ENCODE data around the gene DAZ3. TPM values are rescaled to one million over a fixed set of nuclear protein-coding genes. Genes with fewer than 3 reads are reported as not detected.
"Not testable (repeated sequence)": the region's sequence is repeated elsewhere in the genome, so short reads cannot be mapped to it uniquely, and the experiment has no call there.

DAZ3 gene, protein sequence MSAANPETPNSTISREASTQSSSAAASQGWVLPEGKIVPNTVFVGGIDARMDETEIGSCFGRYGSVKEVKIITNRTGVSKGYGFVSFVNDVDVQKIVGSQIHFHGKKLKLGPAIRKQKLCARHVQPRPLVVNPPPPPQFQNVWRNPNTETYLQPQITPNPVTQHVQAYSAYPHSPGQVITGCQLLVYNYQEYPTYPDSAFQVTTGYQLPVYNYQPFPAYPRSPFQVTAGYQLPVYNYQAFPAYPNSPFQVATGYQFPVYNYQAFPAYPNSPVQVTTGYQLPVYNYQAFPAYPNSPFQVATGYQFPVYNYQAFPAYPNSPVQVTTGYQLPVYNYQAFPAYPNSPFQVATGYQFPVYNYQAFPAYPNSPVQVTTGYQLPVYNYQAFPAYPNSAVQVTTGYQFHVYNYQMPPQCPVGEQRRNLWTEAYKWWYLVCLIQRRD
- total RNA-seq (2022) = not detected in 2 replicates
- not detected for Bru-seq, nascent RNA
- not detected for BruChase-seq, experiment 1, labeled RNA remaining after a 6-hour chase
- BruChase-seq, experiment 2, labeled RNA remaining after a 2-hour chase = not detected
- long read RNA-seq = 0 reads

DNA sequence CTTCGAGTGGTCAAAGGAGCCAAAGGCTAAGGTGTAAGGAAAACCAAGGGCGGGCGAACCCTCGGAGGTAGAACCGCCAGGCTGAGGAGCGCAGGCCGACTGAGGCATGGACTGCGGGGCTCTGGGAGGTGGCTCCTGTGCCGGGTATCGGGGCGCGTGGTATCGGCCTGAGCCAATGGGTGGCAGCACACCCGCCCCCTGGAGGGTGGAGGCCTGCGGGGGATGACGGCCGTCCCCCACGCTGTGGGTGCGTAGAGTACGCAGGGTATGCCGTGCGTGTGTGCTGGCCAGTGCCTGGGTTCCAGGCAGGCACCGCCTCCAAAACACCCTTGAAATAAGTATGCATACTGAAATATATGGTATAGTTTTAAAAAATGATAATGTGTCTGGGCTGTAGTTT lies at the start of gene DAZ3:
Gene DAZ3, minus strand, starts transcription at position 101 of the 400 bp plus-strand sequence. CDS start 208 bp downstream, outside the sequence.
- H3K9me3 Mint-ChIP-seq (ENCODE audit: unreplicated experiment); DNase-seq (ENCODE audit: unreplicated experiment); H3K4me1 Mint-ChIP-seq (ENCODE audit: insufficient read depth, unreplicated experiment); H3K4me3 Mint-ChIP-seq (ENCODE audit: unreplicated experiment); H3K36me3 Mint-ChIP-seq (ENCODE audit: insufficient read depth, unreplicated experiment); H3K27ac Mint-ChIP-seq (ENCODE audit: low read depth, unreplicated experiment); BruUV-seq (replicated peaks); CTCF ChIA-PET; H3K27me3 Mint-ChIP-seq (ENCODE audit: insufficient read depth, unreplicated experiment); POLR2A ChIA-PET; intact Hi-C loops (cut with micrococcal nuclease): not testable (repeated sequence)

DNA sequence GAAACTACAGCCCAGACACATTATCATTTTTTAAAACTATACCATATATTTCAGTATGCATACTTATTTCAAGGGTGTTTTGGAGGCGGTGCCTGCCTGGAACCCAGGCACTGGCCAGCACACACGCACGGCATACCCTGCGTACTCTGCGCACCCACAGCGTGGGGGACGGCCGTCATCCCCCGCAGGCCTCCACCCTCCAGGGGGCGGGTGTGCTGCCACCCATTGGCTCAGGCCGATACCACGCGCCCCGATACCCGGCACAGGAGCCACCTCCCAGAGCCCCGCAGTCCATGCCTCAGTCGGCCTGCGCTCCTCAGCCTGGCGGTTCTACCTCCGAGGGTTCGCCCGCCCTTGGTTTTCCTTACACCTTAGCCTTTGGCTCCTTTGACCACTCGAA lies 20.4 kb upstream of the DAZ3 start, which contains the start of gene DAZ4:
Gene DAZ4, plus strand, starts transcription at position 301 of the 400 bp plus-strand sequence. CDS start 208 bp downstream, outside the sequence.
- H3K36me3 Mint-ChIP-seq (ENCODE audit: insufficient read depth, unreplicated experiment); H3K4me3 Mint-ChIP-seq (ENCODE audit: unreplicated experiment); H3K9me3 Mint-ChIP-seq (ENCODE audit: unreplicated experiment); H3K27ac Mint-ChIP-seq (ENCODE audit: low read depth, unreplicated experiment); intact Hi-C loops (cut with micrococcal nuclease); CTCF ChIA-PET; BruUV-seq (replicated peaks); H3K27me3 Mint-ChIP-seq (ENCODE audit: insufficient read depth, unreplicated experiment); DNase-seq (ENCODE audit: unreplicated experiment); H3K4me1 Mint-ChIP-seq (ENCODE audit: insufficient read depth, unreplicated experiment); POLR2A ChIA-PET: not testable (repeated sequence)

DNA sequence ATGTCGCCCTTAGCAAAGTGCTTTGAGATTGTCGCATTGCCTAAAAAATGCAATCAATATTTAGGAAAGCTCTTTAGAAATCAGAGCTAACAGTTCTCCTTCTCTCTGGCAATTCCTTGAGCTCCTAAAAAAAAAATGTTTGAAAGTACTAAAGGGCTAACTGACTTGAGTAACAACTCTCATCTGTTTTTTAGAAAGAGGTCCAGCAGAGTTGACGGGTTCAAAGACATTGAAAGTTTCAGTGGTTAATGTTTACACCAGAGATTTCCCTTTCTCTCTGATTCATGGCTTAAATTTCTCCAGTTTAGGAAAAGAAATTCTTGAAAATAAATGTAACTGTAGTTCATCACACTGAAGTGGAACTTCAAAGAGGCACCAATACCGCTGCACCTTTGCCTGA lies 11.9 kb upstream of the DAZ3 start:
- intact Hi-C loops (cut with micrococcal nuclease); H3K27me3 Mint-ChIP-seq (ENCODE audit: insufficient read depth, unreplicated experiment); DNase-seq (ENCODE audit: unreplicated experiment); H3K4me1 Mint-ChIP-seq (ENCODE audit: insufficient read depth, unreplicated experiment); CTCF ChIA-PET; H3K36me3 Mint-ChIP-seq (ENCODE audit: insufficient read depth, unreplicated experiment); H3K9me3 Mint-ChIP-seq (ENCODE audit: unreplicated experiment); POLR2A ChIA-PET; H3K4me3 Mint-ChIP-seq (ENCODE audit: unreplicated experiment); BruUV-seq (replicated peaks); H3K27ac Mint-ChIP-seq (ENCODE audit: low read depth, unreplicated experiment): not testable (repeated sequence)

DNA sequence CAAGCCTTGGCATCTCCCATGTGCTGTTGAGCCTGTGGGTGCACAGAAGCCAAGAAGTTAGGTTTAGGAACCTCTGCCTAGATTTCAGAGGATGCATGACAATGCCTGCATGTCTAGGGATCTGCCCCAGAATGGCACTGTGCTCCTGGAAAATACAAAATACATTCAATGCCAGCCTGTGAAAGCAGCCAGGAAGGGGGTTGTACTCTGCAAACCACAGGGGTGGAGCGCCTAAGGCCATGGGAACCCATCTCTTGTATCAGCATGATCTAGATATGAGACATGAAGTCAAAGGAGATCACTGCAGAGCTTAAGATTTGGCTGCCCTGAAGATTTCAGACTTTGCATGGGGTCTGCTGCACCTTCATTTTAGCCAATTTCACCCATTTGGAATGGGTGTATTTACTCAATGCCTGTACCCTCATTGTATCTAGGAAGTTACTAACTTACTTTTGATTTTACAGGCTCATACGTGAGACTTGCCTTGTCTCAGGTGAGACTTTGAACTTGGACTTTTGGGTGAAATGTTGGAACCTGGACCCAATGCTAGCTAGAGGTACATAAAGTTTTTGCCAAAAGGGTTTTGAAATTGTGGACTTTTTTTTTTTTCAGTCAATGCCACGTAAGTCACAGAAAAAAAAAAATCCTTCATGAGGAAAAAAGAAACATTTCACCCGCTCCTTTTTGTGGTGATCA lies 11.1 kb upstream of the DAZ3 start:
- H3K4me1 Mint-ChIP-seq (ENCODE audit: insufficient read depth, unreplicated experiment); BruUV-seq (replicated peaks); POLR2A ChIA-PET; H3K4me3 Mint-ChIP-seq (ENCODE audit: unreplicated experiment); intact Hi-C loops (cut with micrococcal nuclease); H3K27ac Mint-ChIP-seq (ENCODE audit: low read depth, unreplicated experiment); DNase-seq (ENCODE audit: unreplicated experiment); H3K36me3 Mint-ChIP-seq (ENCODE audit: insufficient read depth, unreplicated experiment); H3K9me3 Mint-ChIP-seq (ENCODE audit: unreplicated experiment); CTCF ChIA-PET; H3K27me3 Mint-ChIP-seq (ENCODE audit: insufficient read depth, unreplicated experiment): not testable (repeated sequence)

DNA sequence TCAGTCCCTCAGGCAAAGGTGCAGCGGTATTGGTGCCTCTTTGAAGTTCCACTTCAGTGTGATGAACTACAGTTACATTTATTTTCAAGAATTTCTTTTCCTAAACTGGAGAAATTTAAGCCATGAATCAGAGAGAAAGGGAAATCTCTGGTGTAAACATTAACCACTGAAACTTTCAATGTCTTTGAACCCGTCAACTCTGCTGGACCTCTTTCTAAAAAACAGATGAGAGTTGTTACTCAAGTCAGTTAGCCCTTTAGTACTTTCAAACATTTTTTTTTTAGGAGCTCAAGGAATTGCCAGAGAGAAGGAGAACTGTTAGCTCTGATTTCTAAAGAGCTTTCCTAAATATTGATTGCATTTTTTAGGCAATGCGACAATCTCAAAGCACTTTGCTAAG lies 8.6 kb upstream of the DAZ3 start:
- BruUV-seq (replicated peaks); intact Hi-C loops (cut with micrococcal nuclease); H3K27me3 Mint-ChIP-seq (ENCODE audit: insufficient read depth, unreplicated experiment); H3K27ac Mint-ChIP-seq (ENCODE audit: low read depth, unreplicated experiment); DNase-seq (ENCODE audit: unreplicated experiment); H3K4me1 Mint-ChIP-seq (ENCODE audit: insufficient read depth, unreplicated experiment); H3K4me3 Mint-ChIP-seq (ENCODE audit: unreplicated experiment); H3K36me3 Mint-ChIP-seq (ENCODE audit: insufficient read depth, unreplicated experiment); H3K9me3 Mint-ChIP-seq (ENCODE audit: unreplicated experiment); POLR2A ChIA-PET; CTCF ChIA-PET: not testable (repeated sequence)

Other genes starting within 250 kb of the DAZ3 start
- gene BPY2B, start 195.4 kb downstream of the DAZ3 start, total RNA-seq (2022) = not detected in 2 replicates
- not detected in 2 replicates for gene DAZ4, start 20.5 kb upstream of the DAZ3 start, total RNA-seq (2022)
- not detected in 2 replicates for gene BPY2C, start 238.7 kb upstream of the DAZ3 start, total RNA-seq (2022)

All from MCF 10A (cell line).